ENCODE results near the gene GLUL.
A peak's percentile ranks its signal among the peaks of the same experiment; 100 is the strongest.

The GLUL gene

DNA sequence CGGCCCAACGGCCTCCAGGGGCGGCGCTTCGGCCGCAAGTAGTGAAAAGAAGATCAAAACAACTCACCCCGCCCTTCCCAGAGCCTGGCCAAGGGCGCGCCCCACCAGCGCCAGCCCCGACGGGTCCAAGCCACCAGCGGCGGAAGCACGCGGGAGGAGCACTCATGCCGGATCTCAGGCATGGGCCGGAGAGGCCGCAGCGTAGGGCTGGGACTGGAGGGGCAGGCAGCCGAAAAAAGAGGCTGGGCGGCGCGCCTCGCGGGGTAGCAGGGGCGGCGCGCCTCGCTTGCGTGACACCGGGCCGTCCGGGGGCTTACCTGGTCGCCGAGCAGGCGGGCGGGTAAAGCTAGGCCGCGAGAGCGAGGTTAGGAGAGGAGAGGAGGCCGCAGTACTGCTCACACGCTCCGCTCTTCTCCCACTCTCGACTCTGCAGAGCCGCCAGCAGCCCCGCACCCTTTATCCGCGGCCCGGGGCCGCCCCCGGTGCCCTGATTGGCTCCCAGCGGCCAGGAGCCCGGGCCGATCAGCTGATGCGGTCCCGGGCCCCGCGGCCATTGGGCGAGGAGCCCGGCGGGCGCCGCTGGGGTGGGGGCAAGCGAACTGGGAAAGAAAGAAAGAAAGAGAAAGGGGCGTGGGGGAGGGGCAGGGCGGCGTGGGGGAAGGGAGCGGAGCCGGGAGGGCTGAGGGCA lies at the start of gene GLUL:
TSS of gene GLUL (minus strand) at position 429 of the 688 bp plus-strand sequence. CDS start 3,053 bp downstream, outside the sequence.
- DNase-seq, result peak; percentile 67

DNA sequence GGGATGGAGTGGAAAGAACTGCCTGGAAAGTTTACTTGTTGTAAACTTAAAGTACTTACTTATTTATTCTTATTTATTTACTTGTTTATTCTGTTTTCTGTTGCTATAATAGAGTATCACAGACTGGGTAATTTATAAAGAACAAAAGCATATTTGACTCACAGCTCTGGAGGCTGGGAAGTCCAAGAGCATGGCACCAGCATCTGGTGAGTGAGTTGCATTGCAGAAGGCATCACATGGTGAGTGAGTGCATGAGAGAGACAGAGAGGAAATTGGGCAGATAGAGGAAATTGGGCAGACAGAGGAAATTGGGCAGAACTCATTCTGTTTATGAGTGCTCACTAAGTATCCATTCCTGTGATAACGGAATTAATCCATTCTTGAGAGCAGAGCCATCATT lies 46.7 kb upstream of the GLUL start:
- DNase-seq, result no peak

DNA sequence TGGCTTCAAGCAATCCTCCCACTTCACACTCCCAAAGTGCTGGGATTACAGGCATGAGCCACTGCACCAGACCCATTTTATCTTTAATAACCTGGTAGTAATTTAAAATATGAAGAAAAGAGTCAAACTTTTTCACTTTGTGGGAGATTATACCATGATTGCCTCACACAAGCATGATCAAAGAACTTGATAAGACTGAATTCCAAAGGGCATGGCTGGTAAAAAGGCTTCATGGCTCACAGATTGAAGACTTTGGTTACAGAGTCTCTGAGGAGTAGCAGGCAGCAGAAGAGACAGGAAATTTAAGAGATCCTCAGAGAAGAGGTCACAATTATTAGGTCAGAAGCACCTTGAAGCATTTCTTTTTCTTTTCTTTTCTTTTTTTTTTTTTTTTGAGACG lies 42.0 kb upstream of the GLUL start:
- no peak for DNase-seq

DNA sequence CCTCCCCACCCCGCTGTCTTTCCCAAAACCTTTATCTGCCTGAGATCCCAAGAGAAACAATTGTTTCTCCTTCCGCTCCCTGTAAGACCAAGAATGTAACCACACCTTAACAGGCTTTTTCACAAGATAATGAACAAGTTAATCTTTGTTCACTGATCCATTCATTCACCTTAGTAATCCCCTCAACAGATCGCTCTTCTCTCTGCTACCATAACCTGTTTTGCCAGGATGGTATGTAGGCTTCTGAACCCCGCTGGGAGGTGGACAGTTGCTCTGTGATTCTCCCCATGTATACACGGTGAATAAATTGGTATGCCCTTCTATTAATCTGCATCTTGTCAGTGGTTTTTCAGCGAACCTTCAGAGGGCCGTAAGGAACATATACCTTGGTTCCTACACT lies 39.7 kb upstream of the GLUL start:
- no peak for DNase-seq

DNA sequence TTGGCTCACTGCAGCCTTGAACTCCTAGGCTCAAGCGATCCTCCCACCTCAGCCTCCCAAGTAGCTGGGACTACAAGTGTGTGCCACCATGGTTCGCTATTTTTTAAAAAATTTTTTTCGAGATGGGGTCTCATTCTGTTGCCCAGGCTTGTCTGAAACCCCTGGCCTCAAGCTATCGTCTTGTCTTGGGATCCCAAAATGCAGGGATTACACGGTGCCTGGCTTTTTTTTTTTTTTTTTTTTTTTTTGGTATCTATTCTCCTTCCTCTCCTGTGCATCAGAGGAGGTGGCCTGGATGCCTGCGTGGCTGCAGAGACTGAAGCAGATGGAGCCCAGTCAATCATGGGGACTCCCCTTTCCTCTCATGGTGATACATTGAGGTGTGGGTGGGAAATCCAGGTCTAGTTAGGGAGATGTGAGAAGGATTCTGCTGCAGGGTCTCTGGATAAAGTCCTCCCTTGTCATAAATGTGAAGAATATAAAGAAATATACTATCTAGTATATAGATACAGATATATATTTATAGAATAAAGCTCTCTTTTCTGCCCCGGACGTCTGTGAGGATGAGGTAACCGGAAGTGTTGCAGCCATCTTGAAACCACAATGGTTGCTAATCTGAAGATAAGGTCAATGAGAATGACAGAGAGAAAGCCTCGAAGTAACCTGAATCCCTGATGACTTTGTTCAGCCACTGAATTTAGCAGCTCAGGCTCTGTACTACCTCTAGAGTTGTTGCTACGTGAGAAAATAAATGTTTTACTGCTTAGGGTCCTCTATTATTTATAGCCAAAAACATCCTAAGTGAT lies 38.9 kb upstream of the GLUL start:
- DNase-seq, result no peak

DNA sequence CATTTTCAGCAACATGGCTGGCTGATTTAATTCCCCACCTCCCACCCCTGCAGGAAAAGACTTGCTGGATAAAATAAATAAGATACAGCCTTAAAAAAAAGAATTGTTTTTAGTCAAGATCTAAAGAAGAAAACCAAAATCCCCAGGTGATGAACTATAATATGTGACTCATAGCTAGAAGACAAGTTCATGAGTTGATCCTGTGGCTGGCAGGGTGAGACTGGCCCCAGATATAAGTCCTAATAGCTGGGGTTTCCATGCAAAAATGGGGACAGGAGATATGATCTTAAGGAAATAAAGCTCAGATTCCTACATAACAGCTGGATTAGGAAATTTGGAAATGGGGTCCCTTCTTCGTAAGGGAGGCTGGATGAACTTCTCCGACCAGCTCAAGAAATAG lies 36.5 kb upstream of the GLUL start:
- no peak for DNase-seq

DNA sequence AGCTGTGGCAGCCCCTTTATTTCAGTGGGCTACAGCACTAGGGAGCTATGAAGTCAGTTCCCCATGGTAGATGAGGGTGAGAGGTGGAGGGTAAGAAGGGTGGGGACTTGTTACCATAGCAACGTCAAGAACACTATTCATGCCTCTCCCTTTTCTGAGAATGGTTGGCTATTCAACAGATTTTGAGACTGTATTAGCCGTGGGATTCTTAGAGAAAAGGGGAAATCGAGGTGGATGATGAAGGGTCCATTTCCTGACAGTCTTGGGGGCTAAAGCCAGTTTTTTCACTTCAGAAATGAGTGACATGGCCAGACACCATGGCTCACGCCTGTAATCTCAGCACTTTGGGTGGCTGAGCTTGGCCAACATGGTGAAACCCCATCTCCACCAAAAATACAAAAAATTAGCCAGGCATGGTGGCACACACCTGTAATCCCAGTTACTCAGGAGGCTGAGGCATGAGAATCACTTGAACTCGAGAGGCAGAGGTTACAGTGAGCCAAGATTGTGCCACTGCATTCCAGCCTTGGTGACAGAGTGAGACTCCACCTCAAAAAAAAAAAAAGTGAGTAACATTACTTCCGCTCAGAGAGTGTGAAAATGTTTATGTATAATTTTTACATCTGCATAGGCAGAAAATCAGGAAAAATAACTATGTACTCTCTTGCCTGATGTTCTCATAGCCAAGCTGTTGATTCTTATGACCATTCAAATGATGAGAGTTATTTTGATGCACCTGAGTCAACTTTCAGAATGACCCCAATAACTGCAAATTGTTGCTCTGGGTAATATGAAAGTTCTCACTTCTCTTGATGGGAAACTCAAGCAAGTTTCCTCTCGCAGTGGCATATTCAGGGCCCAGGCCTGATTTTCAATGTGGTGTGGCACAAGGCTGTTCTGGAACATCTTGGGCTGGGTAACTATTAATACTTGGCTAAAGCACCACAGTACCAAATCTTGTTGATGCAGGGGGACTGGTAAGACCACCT lies 35.1 kb upstream of the GLUL start:
- no peak for DNase-seq

DNA sequence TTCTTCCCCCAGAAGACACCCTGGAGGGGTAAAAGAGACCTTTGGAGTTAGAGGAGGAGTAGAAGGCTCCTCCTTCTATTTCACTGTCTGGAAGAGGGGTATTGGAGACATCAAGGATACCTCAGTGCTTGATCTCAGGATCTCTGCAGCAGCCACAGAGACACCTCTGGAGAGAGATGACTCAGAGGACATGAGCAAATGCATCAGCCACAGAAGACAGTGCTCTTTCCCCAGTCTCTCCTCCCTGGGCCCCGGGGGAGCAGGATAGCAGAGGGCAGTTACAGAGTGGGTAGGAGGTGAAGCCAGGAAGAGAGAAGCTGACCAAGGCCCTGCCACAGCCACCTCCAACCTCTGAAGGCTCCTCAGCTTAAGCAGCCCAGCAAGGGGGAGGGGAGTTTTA lies 24.2 kb upstream of the GLUL start:
- no peak for DNase-seq

DNA sequence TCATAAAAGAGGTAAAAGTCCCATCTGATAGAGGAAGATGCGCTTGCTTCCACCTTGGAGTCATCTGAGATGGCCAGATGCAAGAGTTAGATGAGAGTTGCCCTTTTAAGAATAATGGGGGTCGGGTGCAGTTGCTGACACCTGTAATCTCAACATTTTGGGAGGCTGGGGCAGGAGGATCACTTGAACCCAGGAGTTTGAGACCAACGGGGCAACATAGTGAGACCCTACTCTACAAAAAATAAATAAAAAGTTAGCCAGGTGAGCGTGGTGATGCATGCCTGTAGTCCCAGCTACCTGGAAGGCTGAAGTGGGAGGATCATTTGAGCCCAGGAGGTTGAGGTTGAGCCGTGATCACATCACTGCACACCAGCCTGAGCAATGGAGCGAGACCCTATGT lies 22.4 kb upstream of the GLUL start:
- no peak for DNase-seq

DNA sequence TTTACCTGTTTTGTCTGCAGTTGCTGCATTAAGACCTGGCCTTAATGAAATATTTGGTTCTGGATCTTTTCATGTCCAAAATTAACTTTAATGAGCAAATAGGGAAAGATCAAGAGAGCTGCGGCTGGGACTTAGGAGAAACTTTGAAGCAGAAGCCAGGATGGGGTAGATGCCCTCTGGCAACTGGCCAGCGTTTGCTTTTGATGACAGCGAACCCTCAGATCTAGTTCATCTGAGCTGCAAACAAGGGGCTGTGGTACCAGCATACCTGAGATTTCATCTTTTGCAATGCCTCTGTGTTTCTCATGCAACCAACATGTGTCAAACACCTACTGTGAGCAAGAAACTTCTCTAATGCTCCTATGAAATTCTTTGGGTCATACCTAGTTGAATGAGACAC lies 21.9 kb upstream of the GLUL start:
- no peak for DNase-seq

DNA sequence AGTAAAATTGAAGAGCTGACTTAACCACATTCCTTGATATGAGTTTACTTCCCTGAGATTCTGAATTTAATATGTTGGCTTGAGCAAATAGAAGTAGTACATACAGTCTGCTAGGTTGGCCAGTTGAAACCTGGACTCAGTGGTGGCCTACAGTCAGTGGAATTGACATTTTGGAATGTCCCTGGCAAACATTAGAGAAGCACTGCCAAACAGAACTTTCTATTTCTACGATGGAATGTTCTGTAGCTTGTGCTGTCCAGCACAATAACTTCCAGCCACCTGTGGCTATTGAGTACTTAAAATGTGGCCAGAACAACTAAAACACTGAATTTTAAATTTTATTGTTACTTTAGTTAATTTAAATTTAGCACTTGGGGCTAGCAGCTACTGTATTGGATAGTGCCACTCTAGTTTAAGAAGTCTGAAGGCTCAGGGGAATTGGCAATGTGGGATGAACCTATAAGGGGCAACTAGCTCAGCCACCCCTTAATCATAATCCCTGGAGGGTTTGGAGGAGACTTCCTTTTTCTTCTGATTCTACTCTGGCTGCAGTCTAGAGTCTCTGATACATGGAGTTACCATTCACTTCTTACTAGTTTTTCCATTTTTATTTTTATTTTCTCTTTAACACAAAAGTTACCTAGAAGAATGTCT lies 19.2 kb upstream of the GLUL start:
- no peak for DNase-seq

DNA sequence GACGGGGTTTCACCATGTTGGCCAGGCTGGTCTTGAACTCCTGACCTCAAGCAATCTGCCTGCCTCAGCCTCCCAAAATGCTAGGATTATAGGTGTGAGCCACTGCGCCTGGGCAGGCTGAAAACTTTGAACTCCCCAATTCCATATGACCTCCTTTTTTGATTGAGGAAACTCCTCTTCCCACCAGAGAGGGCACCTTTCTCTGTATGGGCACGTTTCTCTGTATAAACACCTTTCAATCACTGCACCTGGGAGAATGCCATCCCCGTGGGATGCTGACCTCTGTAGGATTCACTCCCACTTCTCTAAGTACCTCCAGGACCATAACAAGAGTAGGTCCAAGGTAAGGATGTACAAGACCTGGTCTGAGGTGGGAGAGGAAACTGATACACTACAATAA lies 18.5 kb upstream of the GLUL start:
- no peak for DNase-seq

DNA sequence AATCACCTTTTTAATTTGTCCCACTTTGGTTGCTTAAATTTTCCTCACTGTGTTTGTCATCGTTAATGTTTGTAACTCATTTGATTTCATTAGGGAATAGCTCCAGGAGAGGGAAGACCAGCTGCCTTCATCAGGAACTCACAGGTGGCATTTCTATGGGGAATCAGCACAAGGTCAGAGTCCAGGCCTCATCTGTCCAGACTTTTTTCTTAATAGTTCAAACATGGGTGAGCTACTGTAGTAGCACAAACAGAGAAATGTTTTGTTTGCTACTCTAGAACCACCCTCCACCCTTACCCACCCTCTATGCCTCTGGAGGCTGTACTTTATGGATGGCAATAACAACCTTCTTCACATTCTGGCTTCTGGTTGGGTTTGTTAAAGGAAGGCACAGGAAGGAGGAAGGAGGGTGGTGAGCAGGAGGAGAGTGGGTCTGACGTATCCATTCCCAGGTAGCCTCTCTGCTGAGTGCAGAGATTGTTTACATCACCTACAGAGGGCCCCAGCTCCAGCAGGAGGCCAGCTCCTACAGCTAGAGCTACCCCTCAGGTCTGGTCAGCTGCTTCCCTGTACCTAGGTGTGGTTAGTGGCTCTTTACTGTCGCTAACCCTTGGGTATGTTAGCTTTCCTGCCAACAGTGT lies 17.0 kb upstream of the GLUL start:
- DNase-seq, result no peak

DNA sequence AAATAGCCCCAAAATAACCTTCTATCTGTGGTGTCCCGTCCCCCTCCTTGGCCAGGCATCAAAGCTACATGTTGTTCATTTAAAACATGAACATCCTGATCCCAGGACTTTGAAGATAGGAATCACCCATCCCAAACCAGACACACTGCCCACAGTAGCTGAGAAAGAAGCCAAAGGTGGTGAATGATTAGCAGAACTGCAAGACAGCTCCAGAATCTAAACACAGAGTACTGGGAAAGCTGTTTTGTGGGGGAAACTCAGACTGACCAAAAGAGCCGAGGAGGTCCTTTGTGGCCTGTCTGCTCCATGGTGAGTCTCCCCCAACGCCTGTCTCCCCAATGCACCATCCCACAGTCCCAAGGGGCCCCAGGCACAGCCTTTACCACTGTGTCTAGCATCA lies 16.1 kb upstream of the GLUL start:
- DNase-seq, result no peak

DNA sequence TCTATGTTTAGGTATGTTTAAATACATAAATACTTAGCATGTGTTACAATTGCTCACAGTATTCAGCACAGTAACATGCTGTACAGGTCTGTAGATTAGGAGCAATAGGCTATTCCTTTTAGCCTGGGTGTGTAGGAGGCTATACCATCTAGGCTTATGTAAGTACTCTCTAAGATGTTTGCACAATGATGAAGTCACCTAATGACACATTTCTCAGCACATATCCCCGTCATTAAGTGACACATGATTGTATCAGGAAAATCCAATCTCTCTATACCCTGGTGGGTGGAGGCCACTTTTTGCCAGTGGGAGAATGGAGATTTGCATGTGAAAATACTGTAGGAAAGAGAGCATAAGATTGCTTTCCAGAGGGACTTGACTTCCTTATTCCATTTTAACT lies 14.4 kb upstream of the GLUL start:
- DNase-seq, result no peak

DNA sequence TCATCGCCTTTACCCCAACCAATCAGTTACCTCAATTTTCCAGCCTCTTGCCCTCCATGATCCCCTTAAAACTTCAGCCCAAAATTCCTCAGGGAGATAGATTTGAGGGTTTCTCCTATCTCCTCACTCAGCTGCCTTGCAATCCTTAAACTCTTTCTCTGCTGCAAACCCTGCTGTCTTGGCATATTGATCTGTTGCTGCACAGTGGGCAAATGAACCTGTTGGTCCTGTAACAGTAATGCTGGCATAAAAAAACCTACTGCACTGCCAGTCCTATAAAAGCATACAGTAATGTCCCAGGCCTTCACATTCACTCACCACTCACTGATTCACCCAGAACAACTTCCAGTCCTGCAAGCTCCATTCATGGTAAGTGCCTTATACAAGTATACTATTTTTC lies 14.0 kb upstream of the GLUL start:
- DNase-seq, result no peak

DNA sequence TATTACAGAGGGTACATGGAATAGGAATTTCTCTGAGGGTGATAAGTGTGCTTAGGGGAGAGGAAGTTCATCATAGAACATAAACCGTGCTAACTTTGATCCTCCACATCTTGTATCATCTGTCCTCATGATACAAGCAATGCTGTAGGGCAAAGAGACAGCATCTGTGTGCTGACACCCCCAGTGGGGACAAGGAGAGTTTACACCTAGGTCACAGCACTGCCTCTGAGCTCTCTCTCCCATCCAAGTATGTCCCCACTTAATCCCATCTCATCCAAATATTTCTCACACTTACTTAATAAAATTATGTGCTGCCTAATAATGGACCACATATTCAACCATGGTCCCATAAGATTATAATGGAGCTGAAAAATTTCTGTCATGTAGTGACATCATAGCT lies 13.2 kb upstream of the GLUL start:
- no peak for DNase-seq

DNA sequence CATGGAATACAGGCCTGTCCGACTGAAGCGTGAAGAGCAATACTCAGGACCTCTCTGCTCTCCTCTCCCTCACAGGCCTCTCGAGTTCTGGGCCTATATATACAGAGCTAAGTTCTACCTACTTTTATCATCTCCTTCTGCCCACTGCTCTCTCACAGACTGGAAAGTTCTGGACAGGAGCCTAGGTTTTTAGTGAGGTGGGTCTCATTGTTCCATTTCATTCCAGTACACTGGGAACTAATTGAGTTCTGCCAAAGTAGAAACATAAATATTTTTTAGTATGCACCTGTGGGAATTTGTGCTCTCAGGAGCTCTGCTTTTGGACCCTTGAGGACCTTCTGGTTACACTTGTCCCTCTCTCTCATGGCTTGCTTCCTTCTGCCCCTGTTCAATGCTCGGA lies 9.0 kb upstream of the GLUL start, which contains the start of gene TEDDM1:
TSS of gene TEDDM1 (minus strand) at position 101 of the 400 bp plus-strand sequence. CDS start 182 bp downstream, outside the sequence.
- no peak for DNase-seq

DNA sequence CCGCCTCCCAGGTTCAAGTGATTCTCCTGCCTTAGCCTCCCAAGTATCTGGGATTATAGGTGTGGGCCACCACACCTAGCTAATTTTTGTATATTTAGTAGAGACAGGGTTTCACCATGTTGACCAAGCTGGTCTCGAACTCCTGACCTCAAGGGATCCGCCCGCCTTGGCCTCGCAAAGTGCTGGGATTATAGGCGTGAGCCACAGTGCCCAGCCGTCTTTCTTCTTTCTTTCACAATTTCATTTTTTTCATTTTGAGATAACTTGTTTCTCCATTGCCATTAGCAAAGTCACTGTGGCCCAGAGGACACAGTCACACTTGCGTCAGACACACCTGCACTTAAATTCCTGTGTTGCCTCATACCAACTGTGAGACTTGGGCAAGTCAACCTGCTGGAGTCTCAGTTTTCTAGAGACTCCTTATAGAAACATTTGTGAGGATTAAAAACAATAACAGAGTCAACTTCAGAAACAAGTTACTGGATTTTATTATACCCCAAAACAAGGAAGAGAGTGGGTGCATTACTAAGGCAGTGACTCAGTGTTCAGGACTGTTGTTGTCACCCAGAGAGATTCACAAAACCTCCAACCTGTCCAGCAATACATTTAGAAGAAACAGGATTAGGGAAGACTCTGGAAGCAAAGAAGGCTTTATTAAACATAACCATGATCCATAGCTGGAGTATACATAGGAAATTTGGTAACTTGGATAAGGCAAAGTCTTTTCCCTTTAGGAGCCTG lies 6.2 kb upstream of the GLUL start:
- no peak for DNase-seq

DNA sequence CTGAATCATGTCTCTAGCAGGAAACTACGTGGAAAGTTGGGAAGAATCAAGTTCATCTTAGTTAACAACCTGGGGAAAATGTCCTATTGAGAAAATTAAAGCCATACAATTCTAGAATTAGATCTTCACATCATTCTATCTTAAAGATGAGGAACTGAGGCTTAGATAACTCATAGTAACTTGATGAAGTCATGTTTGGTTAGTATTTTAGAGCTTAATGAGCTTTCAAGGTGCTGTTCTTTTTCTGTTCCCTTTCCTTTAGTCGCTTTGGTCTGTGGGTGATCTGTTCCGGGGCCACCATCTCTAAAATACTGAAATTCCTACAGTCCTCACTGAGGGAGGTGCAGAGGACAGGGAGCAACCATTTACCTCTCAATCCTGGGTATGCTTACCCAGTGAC lies 4.3 kb upstream of the GLUL start:
- no peak for DNase-seq

DNA sequence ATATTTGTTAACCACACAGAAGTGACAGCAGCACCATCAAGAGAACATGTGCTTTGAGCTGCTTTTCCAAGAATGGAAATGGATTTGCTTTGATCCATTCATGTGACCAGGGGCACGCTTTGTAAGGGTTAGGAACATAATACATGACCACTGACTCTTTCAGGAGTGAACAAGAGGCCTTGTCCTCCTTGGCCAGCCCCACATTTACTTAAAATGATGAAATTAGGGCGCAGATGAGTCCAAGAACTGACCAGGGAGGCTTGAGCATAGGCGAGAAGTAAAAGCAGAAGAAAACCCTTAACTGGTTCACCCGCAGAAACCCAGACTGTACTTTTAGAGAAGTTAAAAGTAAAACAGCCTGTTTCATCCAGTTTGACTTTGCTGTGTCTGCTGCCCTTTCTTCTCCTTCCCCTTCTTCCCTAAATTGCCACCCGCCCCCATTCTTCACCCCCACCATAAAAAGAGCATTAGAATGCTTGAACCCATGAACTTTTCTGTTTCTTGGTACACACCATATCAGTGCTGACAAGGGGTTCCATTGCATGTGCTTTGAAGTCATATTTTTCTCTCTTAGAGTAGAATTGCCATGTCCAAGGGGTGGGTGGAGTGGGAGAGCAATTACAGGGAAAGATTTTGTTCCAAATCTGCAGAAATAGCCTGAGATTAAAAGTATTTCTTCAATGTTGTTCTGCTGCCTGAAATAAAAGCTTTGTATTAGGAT lies 2.6 kb upstream of the GLUL start:
- DNase-seq, result no peak

All from activated T-cell treated with anti-CD3 and anti-CD28 coated beads, Interleukin-2, amount 50 U/mL, for 1 hour (primary cell).